Activated CD8-positive, alpha-beta memory T cell treated with anti-CD3 and anti-CD28 coated beads, Interleukin-2, amount 50 U/mL, for 48 hours (primary cell): ENCODE results near the gene GALNT14.

ENCODE experiments used
- DNase-seq: peaks from one replicate; pipeline ENCODE4 v3.0.0-alpha.2; 2020

GALNT14 gene

GRCh38 chr2:31132786-31133185 is 5.5 kb downstream of the GALNT14 start:
- no peak for DNase-seq

GRCh38 chr2:31131871-31132270 is 6.4 kb downstream of the GALNT14 start:
- DNase-seq, result no peak

- DNase-seq, result no peak
Observed at GRCh38 chr2:31129375-31130171, 8.7 kb downstream of the GALNT14 start.

DNA sequence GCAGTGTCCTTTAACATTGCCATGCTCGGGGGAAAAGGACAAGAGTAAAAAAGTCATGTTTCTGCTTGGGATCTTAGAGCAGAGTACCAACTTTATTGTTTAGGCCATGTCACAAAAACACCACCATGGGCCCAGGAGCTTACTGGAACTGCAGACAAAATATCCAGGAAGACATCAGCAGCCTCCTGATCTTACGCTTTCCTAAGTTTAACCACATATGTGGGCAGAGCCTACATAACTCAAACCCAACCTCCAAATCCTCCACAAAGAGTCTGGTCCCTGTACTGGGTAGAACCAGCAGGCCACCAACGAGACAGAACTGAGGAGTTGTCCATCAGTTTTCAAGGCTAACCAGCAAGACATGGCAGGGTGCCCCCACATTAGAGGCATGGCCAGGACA is 10.3 kb downstream of the GALNT14 start:
- DNase-seq, result no peak

GRCh38 chr2:31125918-31126695 is 12.1 kb downstream of the GALNT14 start:
- DNase-seq, result no peak

DNA sequence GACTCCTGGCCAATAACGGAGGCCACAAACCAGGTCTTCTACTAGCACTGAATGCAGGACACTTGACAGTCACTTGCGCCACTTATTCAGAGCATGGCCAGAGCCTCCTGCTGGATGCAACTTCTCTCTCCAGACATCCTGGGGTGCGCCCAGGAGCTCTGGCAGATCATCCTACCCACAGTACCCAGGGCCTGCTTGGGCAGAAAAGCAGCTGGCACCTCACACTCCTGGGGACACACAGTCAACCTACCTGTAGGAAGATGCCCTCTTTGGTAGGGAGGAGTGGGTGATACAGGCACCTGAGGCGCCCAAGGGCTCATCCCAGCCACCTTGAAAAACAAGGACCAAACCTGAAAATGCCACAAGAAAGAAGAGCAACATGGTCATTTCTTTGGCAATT is 13.3 kb downstream of the GALNT14 start:
- DNase-seq, result no peak

GRCh38 chr2:31122133-31122532 is 16.1 kb downstream of the GALNT14 start:
- no peak for DNase-seq

GRCh38 chr2:31113765-31114164 is 24.5 kb downstream of the GALNT14 start:
- DNase-seq, result no peak

- no peak for DNase-seq
Observed at GRCh38 chr2:31112544-31112943, 25.7 kb downstream of the GALNT14 start.

- no peak for DNase-seq
Observed at GRCh38 chr2:31110998-31111397, 27.2 kb downstream of the GALNT14 start.

- no peak for DNase-seq
Observed at GRCh38 chr2:31110431-31110830, 27.8 kb downstream of the GALNT14 start.

DNA sequence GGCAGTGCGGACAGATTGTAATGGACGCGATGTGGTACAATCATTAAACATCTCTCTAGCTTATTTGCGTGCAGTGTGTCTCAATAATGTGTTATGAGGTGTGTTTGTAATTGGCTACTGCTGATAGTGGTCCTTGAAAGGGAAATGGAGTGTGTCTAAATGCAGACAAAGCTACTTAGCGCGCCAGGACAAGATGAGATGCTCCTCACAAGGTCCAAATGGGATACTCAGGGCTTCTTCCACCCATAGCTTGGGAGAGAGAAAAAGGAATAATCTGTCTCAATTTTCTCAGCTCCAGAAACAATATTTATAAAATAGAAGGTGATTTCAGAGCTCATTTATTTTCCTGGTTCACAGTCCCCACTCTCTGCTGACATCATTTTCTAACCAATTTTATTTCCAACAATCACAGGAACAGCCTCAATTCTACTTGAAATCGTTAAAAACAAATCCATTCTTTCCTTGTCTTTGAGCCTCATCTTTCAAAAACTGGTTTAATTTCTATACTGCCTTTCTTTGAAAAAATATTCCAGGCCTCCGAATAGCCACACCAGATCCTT is 28.5 kb downstream of the GALNT14 start:
- no peak for DNase-seq

GRCh38 chr2:31108561-31109286 is 29.5 kb downstream of the GALNT14 start:
- DNase-seq, result no peak

GRCh38 chr2:31107591-31108300 is 30.5 kb downstream of the GALNT14 start:
- no peak for DNase-seq

- no peak for DNase-seq
Observed at GRCh38 chr2:31101701-31102100, 36.5 kb downstream of the GALNT14 start.

- no peak for DNase-seq
Observed at GRCh38 chr2:31097962-31098613, 40.2 kb downstream of the GALNT14 start.

GRCh38 chr2:31090188-31090587 is 48.1 kb downstream of the GALNT14 start:
- no peak for DNase-seq

- no peak for DNase-seq
Observed at GRCh38 chr2:31089645-31090044, 48.6 kb downstream of the GALNT14 start.

DNA sequence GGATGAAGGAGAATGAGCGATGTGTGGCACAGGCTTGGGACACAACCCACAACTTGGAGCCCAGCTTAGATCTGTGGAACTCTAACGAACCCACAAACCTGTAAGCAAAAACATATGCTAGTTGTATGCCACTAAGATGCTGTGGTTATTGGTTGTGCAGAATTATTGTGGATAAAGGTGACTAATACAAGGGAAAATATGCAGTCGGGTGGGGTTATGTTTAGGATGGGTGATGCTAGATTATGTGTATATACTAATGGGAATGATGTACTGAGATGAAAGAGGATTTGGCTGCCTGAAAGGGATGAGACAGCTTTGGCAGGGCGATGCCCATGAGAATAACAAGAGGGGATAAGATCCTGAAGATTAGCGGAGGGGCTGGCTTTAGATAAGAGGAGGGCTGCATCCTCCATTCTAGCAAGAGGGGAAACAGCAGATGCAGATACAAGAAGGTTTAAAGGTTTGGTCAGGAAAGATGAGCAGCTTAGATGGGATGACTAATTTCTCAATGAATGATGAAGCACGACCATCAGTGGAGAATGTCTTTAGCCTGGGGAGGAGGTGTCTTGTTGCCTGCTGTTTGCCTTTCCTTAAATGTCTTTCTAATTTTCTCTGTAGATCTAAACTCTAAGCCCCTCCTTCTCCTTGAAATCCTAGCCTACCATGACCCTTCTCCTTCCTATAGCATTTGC is 49.6 kb downstream of the GALNT14 start:
- DNase-seq, result no peak

DNA sequence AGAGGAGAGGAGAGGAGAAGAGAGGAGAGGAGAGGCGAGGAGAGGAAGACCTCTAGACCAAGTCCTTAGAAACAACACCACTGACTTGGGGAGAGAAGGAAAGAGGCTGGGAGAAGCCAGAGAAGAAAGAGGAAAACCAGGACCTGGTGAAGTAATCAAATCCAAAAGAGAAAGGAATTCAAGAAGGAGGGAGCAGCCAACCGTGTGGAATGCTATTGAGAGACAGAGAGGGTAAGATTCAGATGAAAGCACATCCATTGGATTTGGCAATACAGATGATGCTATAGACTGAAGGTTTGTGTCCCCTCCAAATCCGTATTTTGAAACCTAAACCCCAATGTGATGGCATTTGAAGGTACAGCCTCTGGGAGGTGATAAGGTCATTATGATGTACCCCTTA is 50.7 kb downstream of the GALNT14 start:
- no peak for DNase-seq

GRCh38 chr2:31086590-31086989 is 51.6 kb downstream of the GALNT14 start:
- DNase-seq, result no peak
